Measurements from ENCODE around the gene RECQL. TPM values are rescaled to one million over a fixed set of nuclear protein-coding genes. Genes with fewer than 3 reads are reported as not detected.
A peak's percentile ranks its signal among the peaks of the same experiment; 100 is the strongest.

The RECQL gene
- total and polyA plus RNA-seq, 9 of the 15 experiments (the other 6 are each of a cell fraction or from before 2014, with no cell fraction given): 22.2 to 44.7 (median 28.5) TPM

DNA sequence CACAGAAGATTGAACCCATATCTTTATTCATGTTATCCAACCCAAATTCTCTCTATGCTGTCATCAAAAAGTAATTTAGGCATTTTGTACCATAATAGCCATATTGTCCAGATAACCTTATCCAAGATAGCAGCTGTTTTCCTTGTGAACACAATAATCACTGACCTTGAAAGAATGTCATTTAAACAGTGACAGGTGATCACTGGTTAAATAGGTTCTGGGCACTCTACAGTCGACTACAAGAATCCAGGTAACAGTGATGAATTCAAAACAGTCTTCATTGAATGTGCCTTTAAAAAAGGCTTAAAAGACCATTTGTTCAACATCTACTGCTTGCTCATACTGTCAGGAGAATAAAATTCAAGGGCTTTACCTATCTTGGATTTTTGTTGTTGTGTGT, 20.1 kb upstream of the RECQL start:
- Histone ChIP-seq H3K4me1 (replicated peaks in 1 of 2; ENCODE audit: control insufficient read depth in 2 of 2, insufficient read depth in 2 of 2, low read length in 2 of 2) (no peaks in the 10 kb centered on the region), H3K79me2 (ENCODE audit: control insufficient read depth, insufficient read depth, low read length) (no peaks in the 10 kb centered on the region), H3K4me2 (ENCODE audit: insufficient read depth, low read length) (no peak overlapping the region), H3K9me1 (ENCODE audit: control insufficient read depth, insufficient read depth, low read length) (no peaks in the 10 kb centered on the region), H2AFZ (ENCODE audit: low read depth, low read length) (no peak overlapping the region), H4K20me1 (replicated peaks; ENCODE audit: control insufficient read depth, insufficient read depth, low read length) (no peaks in the 10 kb centered on the region), H3K27ac (ENCODE audit: extremely low read depth, low read depth, low read length) (no peak overlapping the region), H3K36me3 (ENCODE audit: control insufficient read depth, insufficient read depth, low read length) (no peaks in the 10 kb centered on the region), H3K9me3 (replicated peaks; ENCODE audit: control insufficient read depth, insufficient read depth, low read depth, low read length) (no peaks in the 10 kb centered on the region), H3K27me3 (ENCODE audit: control insufficient read depth in 2 of 2, insufficient read depth in 2 of 2, low read length in 2 of 2) (no peaks in the 10 kb centered on the region; a peak in 1 of 5 replicates), H3K9ac (ENCODE audit: insufficient read depth in 1 of 2, low read depth in 2 of 2, low read length in 2 of 2) (no peak overlapping the region), H3K4me3 (no peak overlapping the region)
- ATAC-seq (no peak), DNase-seq (ENCODE audit: extremely low read depth in 1 of 4, low spot score in 3 of 4) (no peak), FAIRE-seq (no peak)
- ChIA-PET CTCF (ENCODE audit: low intra/inter-chr PET ratio) (interaction anchor here (0.7 kb wide), 1 partner anchor 1245 kb away, joined by 3 read pairs; no protein-coding TSS in a partner anchor), POLR2A (interaction anchor here (1.3 kb wide), 1 partner anchor 14 kb away, joined by 5 read pairs; no protein-coding TSS in a partner anchor)
- TF ChIP-seq ESRRA (IDR thresholded peaks at IDR 0.05; ENCODE audit: borderline replicate concordance, low read depth) (0 out of 2 replicates have a peak, but pooled peaks have one; percentile 34), HDGF (IDR thresholded peaks at IDR 0.05) (no peak)
- 0% methylated on average over 1 of the region's 1 CpG for WGBS (ENCODE audit: insufficient coverage, low coverage, missing lambda C conversion rate)
- in situ Hi-C loops (cut with MboI) (no loop called here), intact Hi-C loops (cut with micrococcal nuclease) (no loop called here)
- no TSS peak for BruUV-seq (replicated peaks)

DNA sequence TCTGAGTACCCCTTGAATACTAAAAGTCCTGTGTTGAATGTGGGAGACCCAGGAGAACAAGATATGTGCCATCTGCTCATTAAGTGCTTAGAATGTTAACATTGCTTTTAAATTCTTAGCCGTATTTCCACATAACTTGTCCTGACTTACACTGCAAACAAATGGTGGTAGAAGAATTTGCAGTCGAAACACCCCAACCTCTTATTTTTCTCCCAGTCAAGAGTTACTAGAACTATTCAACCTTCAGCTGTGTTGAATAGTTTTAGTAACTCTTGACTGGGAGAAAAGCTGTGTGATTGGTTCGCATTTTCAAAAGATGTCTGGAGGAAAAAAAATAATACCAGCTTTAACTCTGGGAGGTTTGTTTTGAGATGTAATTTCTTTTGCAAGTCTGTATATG, 17.0 kb upstream of the RECQL start:
- 91% methylated on average over 3 of the region's 3 CpGs for WGBS (ENCODE audit: insufficient coverage, low coverage, missing lambda C conversion rate)
- no peaks in the 10 kb centered on the region for H3K9me3 ChIP-seq (replicated peaks; ENCODE audit: control insufficient read depth, insufficient read depth, low read depth, low read length)
- ATAC-seq (no peak), DNase-seq (ENCODE audit: extremely low read depth in 1 of 4, low spot score in 3 of 4) (no peak), FAIRE-seq (no peak)
- H4K20me1 ChIP-seq (replicated peaks; ENCODE audit: control insufficient read depth, insufficient read depth, low read length): no peaks in the 10 kb centered on the region
- peaks cover 23% of the 10 kb centered on the region; the same call in 2 of the 3 replicates for H3K36me3 ChIP-seq (ENCODE audit: control insufficient read depth, insufficient read depth, low read length)
- no peaks in the 10 kb centered on the region for H3K79me2 ChIP-seq (ENCODE audit: control insufficient read depth, insufficient read depth, low read length)
- H3K9ac ChIP-seq (ENCODE audit: insufficient read depth in 1 of 2, low read depth in 2 of 2, low read length in 2 of 2): no peak overlapping the region
- no peak overlapping the region for H3K4me3 ChIP-seq
- in situ Hi-C loops (cut with MboI) (no loop called here), intact Hi-C loops (cut with micrococcal nuclease) (no loop called here)
- no peaks in the 10 kb centered on the region for H3K27me3 ChIP-seq (ENCODE audit: control insufficient read depth in 2 of 2, insufficient read depth in 2 of 2, low read length in 2 of 2)
- H3K4me1 ChIP-seq (replicated peaks in 1 of 2; ENCODE audit: control insufficient read depth in 2 of 2, insufficient read depth in 2 of 2, low read length in 2 of 2): no peaks in the 10 kb centered on the region
- ChIA-PET POLR2A (interaction anchor here (1.2 to 1.6 kb wide), 2 partner anchors 9 to 17 kb away, joined by 3 to 4 read pairs; partner anchors contain the start of genes GOLT1B and RECQL), CTCF (ENCODE audit: low intra/inter-chr PET ratio) (no interaction called here)
- no peak overlapping the region for H3K4me2 ChIP-seq (ENCODE audit: insufficient read depth, low read length)
- H2AFZ ChIP-seq (ENCODE audit: low read depth, low read length): no peak overlapping the region
- no peaks in the 10 kb centered on the region for H3K9me1 ChIP-seq (ENCODE audit: control insufficient read depth, insufficient read depth, low read length)
- no peak overlapping the region for H3K27ac ChIP-seq (ENCODE audit: extremely low read depth, low read depth, low read length)
- no TSS peak for BruUV-seq (replicated peaks)
- TF ChIP-seq, protein P1, sequence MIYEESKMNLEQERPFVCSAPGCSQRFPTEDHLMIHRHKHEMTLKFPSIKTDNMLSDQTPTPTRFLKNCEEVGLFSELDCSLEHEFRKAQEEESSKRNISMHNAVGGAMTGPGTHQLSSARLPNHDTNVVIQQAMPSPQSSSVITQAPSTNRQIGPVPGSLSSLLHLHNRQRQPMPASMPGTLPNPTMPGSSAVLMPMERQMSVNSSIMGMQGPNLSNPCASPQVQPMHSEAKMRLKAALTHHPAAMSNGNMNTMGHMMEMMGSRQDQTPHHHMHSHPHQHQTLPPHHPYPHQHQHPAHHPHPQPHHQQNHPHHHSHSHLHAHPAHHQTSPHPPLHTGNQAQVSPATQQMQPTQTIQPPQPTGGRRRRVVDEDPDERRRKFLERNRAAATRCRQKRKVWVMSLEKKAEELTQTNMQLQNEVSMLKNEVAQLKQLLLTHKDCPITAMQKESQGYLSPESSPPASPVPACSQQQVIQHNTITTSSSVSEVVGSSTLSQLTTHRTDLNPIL (CRISPR knock-in tag; IDR thresholded peaks at IDR 0.05): no peak
- no peak for TF ChIP-seq PREB (CRISPR knock-in tag; IDR thresholded peaks at IDR 0.05)
- no peak for TF ChIP-seq ZNF24 (IDR thresholded peaks at IDR 0.05)
- TF ChIP-seq TEAD4 (IDR thresholded peaks at IDR 0.05; ENCODE audit: low read length): no peak
- TF ChIP-seq TEAD4 (CRISPR knock-in tag; IDR thresholded peaks at IDR 0.05; ENCODE audit: borderline replicate concordance): no peak
- no peak for TF ChIP-seq POLR2G (IDR thresholded peaks at IDR 0.05; ENCODE audit: low read depth, low read length)
- TF ChIP-seq CBX5 (IDR thresholded peaks at IDR 0.05; ENCODE audit: borderline replicate concordance, low read depth): no peak
- TF ChIP-seq NR0B1 (IDR thresholded peaks at IDR 0.05; ENCODE audit: partially characterized antibody): no peak
- TF ChIP-seq ZNF197 (CRISPR knock-in tag; IDR thresholded peaks at IDR 0.05; ENCODE audit: low read depth): no peak
